ENCODE measurements around the gene ITFG1. TPM values are rescaled to one million over a fixed set of nuclear protein-coding genes. Genes with fewer than 3 reads are reported as not detected.
A peak's percentile ranks its signal among the peaks of the same experiment; 100 is the strongest.
"Not testable (repeated sequence)": the region's sequence is repeated elsewhere in the genome, so short reads cannot be mapped to it uniquely, and the experiment has no call there.

Gene ITFG1
- total RNA-seq, 1 experiment from 2014 or later = 20.0 TPM

DNA sequence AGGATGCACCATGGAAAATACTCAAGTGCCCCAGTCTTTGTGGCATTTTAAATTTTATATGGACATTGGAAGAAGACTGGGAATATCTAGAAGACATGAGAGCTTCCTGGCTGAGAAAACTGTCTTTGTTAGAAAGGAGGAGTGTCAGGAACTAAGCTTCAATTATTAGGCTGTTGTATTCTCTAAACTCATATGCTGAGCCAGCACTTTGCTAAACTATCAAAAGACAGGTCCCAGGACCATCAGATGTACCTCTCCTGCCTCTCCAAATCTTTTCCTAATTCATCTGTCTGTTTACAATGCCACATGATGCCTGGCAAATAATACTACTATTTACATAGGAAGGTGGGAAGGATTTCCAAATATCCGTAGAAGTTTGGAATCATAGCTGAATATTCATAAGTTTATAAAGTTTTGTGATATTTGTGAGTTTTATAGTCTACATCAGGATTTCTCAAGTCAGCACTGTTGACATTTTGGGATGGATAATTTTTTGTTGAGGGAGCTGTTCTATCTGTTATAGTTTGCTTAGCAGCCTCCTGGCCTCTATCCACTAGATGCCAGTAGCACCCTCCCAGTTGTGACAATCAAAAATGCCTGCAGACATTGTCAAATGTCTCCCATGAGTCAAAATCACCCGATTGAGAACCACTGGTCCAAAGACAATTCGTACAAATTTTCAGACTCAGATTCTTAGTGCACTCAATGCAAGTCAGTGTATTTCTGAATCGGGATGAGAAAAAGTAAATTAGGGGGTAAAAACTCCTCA lies 255.9 kb downstream of the ITFG1 start:
- Histone ChIP-seq H3K27me3 (ENCODE audit: low read length) (no peaks in the 10 kb centered on the region), H3K27ac (ENCODE audit: low read length) (no peak overlapping the region), H3K9me3 (ENCODE audit: low read length) (no peaks in the 10 kb centered on the region), H4K20me1 (ENCODE audit: low read length) (no peaks in the 10 kb centered on the region), H3F3A (ENCODE audit: low read length, unreplicated experiment) (no peaks in the 10 kb centered on the region), H3K4me3 (ENCODE audit: low read length) (no peak overlapping the region), H3K9ac (ENCODE audit: low read length) (no peak overlapping the region), H3K79me2 (ENCODE audit: low read length) (no peaks in the 10 kb centered on the region), H3K4me2 (ENCODE audit: low read length) (no peak overlapping the region), H3K4me1 (ENCODE audit: insufficient read depth, low read length) (no peaks in the 10 kb centered on the region), H3K9me2 (replicated peaks; ENCODE audit: low read length) (no peaks in the 10 kb centered on the region), H2AFZ (ENCODE audit: low read length) (no peak overlapping the region), H3K36me3 (ENCODE audit: low read depth, low read length) (no peaks in the 10 kb centered on the region)
- ATAC-seq = no peak
- POLR2A ChIA-PET (ENCODE audit: unreplicated experiment) = no interaction called here
- no peak for TF ChIP-seq EZH2 (IDR thresholded peaks at IDR 0.05; ENCODE audit: low read length, unreplicated experiment)
- no peak for TF ChIP-seq EZH2phosphoT487 (IDR thresholded peaks at IDR 0.05; ENCODE audit: borderline replicate concordance, low read length)
- TF ChIP-seq, protein P1, sequence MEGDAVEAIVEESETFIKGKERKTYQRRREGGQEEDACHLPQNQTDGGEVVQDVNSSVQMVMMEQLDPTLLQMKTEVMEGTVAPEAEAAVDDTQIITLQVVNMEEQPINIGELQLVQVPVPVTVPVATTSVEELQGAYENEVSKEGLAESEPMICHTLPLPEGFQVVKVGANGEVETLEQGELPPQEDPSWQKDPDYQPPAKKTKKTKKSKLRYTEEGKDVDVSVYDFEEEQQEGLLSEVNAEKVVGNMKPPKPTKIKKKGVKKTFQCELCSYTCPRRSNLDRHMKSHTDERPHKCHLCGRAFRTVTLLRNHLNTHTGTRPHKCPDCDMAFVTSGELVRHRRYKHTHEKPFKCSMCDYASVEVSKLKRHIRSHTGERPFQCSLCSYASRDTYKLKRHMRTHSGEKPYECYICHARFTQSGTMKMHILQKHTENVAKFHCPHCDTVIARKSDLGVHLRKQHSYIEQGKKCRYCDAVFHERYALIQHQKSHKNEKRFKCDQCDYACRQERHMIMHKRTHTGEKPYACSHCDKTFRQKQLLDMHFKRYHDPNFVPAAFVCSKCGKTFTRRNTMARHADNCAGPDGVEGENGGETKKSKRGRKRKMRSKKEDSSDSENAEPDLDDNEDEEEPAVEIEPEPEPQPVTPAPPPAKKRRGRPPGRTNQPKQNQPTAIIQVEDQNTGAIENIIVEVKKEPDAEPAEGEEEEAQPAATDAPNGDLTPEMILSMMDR (conservative IDR thresholded peaks at IDR 0.05; ENCODE audit: low read depth, low read length) = peak; percentile 22; the same call in 1 of the 2 replicates
- DNase-seq = peak; percentile 7
- BruUV-seq (replicated peaks) = no TSS peak
- CTCF ChIA-PET = no interaction called here
- intact Hi-C loops (cut with micrococcal nuclease) = no loop called here

DNA sequence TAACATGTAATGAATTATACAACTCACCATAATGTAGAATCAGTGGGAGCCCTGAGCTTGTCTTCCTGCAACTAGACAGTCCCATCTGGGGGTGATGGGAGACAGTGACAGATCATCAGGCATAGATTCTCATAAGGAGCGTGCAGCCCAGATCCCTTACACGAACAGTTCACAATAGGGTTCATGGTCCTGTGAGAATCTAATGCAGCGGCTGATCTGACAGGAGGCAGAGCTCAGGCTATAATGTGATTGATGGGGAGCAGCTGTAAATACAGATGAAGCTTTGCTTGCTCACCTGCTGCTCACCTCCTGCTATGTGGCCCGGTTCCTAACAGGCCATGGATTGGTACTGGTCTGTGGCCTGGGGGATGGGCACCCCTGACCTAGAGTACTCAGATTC lies 257.4 kb downstream of the ITFG1 start:
- H3K4me2 ChIP-seq (ENCODE audit: low read length); ATAC-seq; H3F3A ChIP-seq (ENCODE audit: low read length, unreplicated experiment); BruUV-seq (replicated peaks); H2AFZ ChIP-seq (ENCODE audit: low read length); H3K4me3 ChIP-seq (ENCODE audit: low read length); POLR2A ChIA-PET (ENCODE audit: unreplicated experiment); DNase-seq; H3K9me3 ChIP-seq (ENCODE audit: low read length); intact Hi-C loops (cut with micrococcal nuclease); H3K27me3 ChIP-seq (ENCODE audit: low read length); H3K4me1 ChIP-seq (ENCODE audit: insufficient read depth, low read length); H3K9me2 ChIP-seq (replicated peaks; ENCODE audit: low read length); H3K36me3 ChIP-seq (ENCODE audit: low read depth, low read length); H3K79me2 ChIP-seq (ENCODE audit: low read length); H4K20me1 ChIP-seq (ENCODE audit: low read length); CTCF ChIA-PET; H3K27ac ChIP-seq (ENCODE audit: low read length); H3K9ac ChIP-seq (ENCODE audit: low read length): not testable (repeated sequence)

- Histone ChIP-seq H3K27me3 (ENCODE audit: low read length) (no peaks in the 10 kb centered on the region), H3K9ac (ENCODE audit: low read length) (no peak overlapping the region), H3K4me3 (ENCODE audit: low read length) (no peak overlapping the region), H3K36me3 (ENCODE audit: low read depth, low read length) (no peaks in the 10 kb centered on the region), H3K4me1 (ENCODE audit: insufficient read depth, low read length) (no peaks in the 10 kb centered on the region), H3K9me3 (ENCODE audit: low read length) (no peaks in the 10 kb centered on the region), H3K4me2 (ENCODE audit: low read length) (no peak overlapping the region), H3K27ac (ENCODE audit: low read length) (no peak overlapping the region), H3F3A (ENCODE audit: low read length, unreplicated experiment) (no peaks in the 10 kb centered on the region), H3K9me2 (replicated peaks; ENCODE audit: low read length) (no peaks in the 10 kb centered on the region), H4K20me1 (ENCODE audit: low read length) (no peaks in the 10 kb centered on the region), H3K79me2 (ENCODE audit: low read length) (no peaks in the 10 kb centered on the region), H2AFZ (ENCODE audit: low read length) (no peak overlapping the region)
- DNase-seq (peak; percentile 8), ATAC-seq (no peak)
- intact Hi-C loops (cut with micrococcal nuclease) = no loop called here
- ChIA-PET POLR2A (ENCODE audit: unreplicated experiment) (no interaction called here), CTCF (no interaction called here)
- BruUV-seq (replicated peaks) = no TSS peak
- TF ChIP-seq, protein P1 (conservative IDR thresholded peaks at IDR 0.05; ENCODE audit: low read depth, low read length) = no peak
- TF ChIP-seq EZH2phosphoT487 (IDR thresholded peaks at IDR 0.05; ENCODE audit: borderline replicate concordance, low read length) = no peak
- TF ChIP-seq EZH2 (IDR thresholded peaks at IDR 0.05; ENCODE audit: low read length, unreplicated experiment) = no peak
These were observed 262.7 kb downstream of the ITFG1 start for GRCh38 chr16:47198180-47198575.

Measured in PC-3 (cell line).